ENCODE measurements around the gene NUBP2.
"Not testable (repeated sequence)": the region's sequence is repeated elsewhere in the genome, so short reads cannot be mapped to it uniquely, and the experiment has no call there.

Gene NUBP2

DNA sequence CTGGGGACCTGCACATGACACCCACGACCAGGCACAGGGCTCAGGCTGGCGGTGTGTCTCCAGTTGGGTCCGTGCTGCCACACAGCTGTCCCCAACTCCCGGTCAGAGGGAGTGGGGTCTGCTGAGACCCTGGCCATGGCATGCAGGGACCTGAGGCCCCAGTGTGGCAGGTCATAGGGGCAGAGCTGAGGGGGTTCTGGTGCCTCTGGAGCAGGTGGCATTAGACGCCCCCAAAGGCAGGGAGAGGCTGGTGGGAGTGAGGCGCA, 4.2 kb downstream of the NUBP2 start:
- no peak for DNase-seq

DNA sequence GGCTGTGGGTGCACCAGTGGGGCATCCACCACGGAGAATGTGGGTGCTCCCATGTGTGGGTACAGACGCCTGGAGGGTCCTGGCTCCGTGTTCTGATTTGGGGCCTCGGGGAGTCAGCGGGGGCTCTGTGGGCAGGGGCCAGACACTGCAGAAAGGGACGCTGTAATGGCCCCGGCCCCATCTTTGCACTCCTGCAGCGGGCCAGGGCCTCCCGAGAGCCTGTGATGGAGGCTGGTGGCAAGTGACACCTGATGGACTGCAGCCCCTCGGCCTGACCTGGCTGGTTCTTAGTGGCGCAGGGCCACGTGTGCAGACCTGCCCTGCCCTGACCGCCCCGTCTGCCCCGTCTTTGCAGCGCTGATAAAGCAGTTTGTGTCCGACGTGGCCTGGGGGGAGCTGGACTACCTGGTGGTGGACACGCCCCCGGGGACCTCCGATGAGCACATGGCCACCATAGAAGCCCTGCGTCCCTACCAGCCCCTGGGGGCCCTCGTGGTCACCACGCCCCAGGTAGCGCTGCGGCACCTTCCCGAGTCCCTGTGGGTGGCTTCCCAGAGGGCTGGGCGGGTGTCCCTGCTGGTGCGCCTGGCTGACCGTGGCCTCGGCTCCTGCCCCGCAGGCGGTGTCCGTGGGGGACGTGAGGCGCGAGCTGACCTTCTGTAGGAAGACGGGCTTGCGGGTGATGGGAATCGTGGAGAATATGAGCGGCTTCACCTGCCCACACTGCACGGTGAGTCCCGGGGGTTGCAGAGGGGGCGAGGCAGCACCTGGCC, 4.7 kb downstream of the NUBP2 start:
- DNase-seq: no peak

DNA sequence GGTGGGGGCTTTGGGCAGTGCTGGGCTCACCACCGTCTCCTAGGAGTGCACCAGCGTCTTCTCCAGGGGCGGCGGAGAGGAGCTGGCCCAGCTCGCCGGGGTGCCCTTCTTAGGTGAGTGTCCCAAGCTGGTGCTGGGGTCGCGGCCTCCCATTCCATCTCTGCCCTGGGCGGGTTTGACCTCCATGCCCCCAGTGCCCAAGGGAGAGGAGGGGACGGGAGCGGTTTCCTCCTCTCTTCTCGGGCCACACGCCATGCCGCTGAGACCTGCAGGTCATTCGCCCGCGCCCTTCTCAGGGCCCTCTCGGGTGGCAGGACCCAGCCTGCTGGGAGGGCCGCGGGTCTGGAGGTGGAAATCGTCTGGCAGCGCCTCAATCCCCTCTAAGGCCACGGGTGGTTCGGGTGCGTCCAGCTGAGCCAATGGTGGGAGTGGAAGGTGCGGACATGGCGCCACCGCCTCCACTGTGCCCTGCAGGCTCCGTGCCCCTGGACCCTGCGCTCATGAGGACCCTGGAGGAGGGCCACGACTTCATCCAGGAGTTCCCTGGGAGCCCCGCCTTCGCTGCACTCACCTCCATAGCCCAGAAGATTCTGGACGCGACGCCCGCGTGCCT, 5.4 kb downstream of the NUBP2 start:
- DNase-seq: no peak

DNA sequence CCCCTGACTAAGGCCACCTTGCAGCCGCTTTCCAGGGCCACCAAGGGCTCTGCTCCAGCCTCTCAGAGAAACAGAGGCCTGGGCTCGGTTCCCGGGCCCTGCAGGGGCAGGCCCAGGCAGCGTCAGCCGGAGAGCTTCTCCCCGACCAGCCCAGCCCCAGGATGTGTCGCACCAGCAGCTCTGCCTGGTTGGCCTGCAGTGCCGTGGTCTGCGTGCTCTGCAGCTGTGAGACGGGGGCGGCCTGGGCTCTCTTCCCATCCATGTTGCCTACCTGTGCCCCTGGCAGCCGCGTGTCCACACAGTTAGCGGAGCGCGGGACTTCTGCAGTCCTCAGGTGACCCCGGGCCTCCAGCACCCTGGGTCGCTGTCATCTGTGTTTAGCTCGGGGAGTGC, 5.9 kb downstream of the NUBP2 start:
- DNase-seq: no peak

DNA sequence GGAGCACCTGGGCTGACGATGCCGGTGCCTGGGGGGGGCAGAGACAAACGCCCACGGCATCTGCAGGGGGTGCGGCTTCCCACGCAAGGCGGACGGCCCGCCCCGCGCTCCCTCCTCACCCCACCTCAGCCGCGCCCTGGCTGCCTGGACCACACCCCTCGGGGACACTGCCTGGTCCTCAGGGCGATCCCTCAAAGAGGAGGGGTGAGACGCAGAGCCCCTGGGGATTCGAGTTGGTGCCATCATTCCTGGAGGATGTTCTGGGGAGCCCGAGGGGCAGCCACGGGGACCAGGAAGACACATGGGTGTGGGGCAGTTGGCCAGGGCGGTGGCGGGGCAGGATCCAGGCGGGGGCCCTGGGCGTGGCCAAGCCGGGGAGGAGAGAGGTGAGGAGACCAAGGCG, 6.9 kb downstream of the NUBP2 start:
- no peak for DNase-seq

DNA sequence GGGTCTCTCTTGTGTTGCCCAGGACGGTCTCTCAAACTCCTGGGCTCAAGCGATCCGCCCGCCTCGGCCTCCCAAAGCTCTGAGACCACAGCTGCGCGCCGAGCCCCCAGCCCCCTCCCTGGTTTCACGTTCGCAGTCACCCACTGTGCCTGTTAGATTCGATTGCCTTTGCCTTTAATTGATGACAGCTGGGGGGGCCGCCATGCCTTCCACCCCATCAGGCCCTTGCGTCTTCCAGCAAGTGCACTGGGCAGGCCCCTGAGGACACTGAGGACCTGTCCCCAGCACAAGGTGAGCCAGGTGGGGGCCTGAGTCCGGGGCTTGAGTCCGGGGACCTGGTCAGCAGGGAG, 7.5 kb downstream of the NUBP2 start:
- DNase-seq: no peak

DNA sequence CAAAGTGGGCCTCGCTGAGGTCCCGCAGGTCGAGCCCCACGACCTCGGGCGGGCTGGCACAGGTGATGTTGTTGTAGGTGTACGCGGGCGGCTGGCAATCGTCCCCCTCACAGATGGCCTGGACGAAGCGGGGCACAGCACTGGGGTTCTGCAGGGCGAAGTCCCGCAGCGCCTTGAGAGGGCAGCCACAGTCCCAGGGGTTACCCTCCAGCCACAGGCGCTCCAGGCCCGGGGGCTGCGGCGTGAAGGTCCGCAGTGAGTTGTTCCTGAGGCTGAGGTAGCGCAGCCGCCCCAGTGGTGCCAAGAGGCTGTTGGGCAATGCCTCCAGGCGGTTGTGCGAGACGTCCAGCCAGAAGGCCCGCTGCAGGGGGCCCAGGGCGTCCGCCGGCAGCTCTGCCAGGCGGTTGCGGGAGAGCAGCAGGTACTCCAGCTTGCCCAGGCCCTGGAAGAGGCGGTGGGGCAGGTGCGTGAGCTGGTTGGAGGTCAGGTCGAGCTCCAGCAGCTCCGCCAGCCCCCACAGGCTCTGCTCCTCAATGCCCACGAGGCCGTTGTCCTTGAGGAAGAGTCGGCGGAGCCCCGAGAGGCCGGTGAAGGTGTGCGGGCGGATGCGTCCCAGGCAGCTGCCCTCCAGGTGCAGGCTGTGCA, 8.0 kb downstream of the NUBP2 start:
- DNase-seq: no peak

DNA sequence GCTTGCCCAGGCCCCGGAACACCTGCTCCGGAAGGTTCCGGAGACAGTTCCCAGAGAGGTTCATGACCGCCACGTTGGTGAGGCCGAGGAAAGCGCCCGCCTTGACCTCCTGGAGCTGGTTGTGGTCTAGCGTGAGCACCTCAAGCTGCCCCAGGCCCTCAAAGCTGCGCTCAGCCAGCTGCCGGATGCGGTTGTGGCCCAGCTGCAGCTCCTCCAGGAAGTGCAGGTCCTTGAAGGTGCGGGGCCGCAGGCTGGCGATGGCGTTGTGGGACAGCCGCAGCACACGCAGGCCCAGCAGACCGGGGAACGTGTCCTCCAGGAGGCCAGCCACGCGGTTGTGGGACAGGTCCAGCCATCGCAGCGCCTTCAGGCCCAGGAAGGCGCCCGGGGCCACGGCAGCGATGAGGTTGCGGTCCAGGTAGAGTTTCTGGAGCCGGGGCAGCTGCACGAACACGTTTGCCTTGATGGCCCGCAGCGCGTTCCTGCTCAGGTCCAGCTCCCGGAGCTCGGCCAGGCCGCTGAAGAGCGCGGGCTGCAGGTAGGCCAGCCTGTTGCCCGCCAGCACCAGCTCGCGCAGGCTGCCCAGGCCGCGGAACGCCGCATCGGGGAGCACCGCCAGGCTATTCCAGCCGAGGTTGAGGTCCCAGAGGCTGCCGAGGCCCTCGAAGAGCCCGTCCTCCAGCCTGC, 8.6 kb downstream of the NUBP2 start:
- no peak for DNase-seq

DNA sequence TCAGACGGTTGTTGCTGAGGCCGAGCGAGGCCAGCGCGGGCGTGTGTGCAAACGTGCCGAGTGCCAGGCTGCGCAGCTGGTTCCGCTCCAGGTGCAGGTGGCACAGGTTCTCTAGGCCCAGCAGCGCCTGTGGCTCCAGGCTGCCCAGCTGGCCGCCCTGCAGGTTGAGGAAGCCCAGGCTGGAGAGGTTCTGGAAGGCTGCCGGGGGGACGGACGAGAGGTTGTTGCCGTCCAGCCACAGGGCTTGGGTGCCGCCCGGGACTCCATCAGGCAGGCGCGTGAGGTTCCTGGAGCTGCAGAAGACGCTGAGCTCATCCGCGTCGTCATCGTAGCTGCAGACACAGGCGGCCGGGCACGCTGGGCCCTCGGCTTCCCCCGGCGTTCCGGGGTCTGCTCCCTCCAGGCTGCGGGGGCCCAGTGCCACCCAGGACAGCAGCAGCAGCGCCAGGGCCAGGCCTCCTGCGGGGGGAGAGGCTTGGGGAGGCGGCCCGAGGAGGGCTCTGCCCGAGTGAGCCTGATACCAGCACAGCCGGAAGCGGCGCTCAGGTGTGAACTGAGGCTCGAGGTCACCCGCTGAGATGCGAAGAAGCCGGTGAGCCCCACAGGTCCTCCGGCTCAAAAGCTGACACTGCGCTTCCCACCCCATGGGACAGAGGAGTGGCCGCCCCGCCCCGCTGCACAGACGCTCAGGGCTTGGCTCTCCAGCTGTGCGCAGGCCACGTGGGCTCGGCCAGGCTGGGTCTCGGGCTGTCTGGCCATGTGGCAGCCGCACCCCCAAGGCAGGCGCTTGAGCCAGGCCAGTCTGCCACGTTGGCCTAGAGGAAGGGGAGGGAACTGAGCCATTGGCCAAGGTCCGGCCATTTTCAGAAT, 9.4 kb downstream of the NUBP2 start:
- DNase-seq: no peak

DNA sequence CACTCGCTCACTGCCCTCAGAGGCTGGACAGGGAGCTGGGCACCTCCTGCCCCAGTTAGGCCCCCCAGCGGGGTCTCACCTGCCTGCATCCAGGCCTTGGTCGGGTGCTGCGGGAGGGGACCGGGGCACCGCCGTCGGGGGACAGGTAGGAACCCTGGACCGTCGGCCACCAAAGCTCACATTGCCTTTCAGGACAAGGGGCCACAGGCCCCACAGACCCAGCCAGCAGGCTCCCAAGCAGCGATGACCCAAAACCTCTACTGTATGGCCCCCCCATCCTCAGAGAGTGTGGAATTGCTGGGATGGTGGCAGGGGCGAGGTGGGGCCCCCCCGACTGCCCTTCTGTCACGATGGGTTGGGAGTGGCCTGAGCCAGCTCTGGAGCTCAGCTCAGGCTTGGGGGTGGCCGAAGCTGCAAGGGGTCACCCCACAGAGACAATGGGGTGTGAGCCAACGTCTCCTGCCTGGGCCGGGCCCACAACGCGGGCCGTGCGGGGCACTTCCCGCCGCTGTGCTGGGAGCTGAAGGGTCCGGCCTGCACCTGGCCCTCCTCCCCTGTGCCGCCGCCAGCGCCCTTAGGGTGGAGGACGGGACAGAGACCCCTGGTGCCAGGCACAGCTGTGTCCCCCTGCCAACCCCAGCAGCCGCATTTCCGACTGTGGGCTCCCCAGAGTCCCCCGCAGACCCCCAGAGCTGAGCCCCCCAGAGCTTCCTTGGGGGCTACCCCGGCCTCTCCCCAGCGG, 10.2 kb downstream of the NUBP2 start:
- no peak for DNase-seq

DNA sequence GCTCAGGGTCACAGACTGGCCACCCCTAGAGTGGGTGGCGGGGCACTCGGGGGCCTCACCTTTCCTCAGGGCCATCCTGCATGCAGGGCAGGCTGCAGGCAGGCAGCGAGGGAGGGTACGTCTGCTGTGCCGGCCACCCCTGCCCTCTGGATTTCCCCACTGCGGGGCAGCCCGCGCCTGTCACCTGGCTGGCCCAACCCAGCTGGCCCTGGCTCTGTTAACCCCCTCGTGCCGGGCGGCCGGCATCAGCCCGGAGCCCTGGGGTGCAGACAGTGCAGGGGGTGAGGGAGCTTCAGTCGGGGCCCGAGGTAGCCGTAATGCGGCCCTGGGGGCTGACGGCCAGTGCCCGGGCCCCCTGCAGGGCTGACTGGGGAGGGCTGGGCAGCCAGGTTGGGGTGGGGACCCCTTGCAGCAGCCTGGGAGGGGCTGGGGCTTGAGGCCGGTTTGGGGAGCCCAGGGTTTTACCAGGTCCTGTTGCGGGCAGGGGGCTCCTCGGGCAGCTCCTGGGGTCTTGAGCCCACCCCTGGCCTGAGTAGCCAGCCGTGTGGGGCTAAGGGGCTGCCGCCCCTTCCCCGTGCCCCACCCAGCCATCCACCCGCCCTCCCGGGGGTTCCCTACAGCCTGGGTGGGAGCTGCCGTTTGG, 10.9 kb downstream of the NUBP2 start, which contains the start of gene IGFALS:
IGFALS (minus strand) TSS at position 128 of the 643 bp plus-strand sequence; CDS start at position 75, 53 bp downstream.
- DNase-seq: no peak

DNA sequence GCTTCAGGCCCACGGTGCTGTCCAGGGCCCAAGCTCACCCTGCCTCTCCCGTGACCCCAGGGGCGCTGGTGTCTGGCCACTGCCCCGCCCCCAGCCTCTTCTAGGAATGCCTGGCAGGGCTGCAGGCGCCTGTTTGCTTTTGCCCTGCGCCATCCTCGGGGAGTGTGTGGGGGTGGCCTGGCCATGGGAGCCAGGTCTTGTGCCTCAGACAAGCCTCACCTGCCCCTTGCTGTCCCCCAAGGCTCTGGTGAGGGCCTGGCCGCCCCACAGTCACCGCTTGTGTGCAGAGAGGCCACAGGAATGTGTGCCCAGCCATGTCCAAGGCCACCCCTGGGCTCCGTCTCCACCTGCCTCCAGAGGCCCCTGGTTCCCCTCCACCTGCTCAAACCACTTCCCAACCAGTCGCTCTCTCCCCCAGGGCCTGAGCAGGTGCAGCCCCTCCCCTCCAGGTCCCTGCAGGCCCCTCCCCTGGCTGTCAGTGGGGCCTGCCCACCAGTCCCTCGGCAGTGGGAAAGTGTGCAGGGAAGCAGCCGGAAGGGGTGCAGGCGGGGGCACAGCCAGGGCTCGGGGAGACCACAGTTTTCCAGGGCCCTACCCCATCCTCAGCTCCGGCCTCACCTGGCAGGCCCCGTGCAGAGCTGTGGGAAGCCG, 11.6 kb downstream of the NUBP2 start:
- DNase-seq: no peak

DNA sequence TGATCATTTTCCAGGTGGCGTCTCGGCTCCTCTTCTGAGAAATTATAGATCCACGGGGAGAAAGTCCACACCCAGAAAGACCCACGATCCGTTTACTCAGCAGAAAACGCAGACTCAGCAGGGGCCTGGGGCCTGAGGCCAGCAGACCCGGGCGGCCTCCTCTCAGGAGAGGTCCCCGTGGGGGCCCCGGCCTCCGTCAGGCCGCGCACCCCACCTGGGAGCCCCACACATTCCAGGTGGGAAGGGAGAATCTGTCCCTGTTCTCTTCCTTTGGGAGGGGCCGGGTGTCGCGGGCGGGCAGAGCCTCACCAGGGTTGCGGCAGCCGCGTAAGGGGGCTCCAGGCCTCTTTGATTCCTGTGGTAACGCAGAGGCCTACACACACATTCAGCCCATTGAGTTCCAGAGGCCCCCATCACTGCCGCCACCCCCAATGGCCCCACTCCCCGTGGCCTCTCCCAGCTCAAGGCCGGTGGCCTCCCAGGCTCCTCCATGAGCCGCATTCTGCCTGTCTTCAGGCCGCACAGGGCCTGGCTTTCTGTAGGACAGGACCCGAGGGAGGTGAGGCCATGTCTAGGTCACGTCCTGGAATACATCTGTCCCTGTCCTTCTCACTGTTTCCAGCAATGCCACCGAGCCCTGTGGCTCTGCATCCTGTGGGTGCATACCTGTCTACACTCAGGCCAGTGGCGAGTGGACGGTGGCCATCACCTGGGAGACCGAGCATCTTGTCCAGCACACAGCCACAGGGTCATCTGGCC, 12.3 kb downstream of the NUBP2 start:
- DNase-seq: no peak

DNA sequence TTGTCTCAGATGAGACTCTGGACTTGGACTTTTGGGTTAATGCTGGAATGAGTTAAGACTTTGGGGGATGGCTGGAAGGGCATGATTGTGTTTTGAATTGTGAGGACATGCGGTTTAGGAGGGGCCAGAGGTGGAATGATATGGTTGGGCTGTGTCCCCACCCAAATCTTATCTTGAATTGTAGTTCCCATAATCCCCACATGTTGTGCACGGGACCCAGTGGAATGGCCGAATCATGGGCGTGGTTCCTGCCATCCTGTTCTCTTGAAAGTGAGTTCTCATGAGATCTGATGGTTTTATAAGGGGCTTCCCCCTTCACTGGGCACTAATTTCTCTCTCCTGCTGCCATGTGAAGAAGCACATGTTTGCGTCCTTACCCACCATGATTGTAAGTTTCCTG, 16.5 kb downstream of the NUBP2 start:
- not testable (repeated sequence) for DNase-seq

DNA sequence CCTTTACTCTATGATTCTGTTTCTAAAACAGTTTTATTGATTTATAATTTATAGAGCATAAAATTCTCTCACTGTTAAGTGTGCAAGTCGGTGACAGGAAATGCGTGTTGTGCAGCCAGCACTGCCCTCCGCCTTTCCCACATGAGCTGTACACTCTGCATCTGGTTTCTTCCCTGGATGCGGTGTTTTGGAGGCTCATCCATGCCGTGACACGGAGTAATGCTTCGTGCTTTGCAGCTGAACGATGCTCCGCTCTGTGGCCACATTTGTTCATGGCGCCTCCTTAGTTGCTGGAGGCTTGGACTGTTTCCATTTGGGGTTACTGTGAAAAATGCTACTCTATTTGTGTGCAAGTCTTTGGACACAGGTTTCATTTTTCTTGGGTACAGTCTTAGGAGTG, 17.9 kb downstream of the NUBP2 start:
- DNase-seq: no peak

DNA sequence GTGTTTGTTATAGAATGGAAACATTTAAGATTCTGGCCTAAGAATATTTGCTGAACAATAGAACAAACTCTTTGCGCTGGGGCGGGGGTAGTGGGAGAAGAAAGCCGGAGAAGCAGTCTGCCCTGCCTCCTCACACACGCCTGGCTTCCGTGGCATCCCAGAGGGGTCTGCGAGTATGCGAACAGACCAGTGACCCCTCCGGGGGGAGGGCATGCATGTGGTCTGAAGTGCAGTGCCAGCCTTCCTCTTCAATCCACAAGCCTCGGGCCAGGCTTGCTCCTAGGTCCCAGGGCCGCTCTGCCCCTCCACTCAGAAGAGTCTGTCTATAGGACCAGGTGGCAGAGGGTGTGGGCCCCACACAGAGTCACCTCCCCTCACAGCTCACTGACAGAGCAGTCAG, 24.9 kb downstream of the NUBP2 start:
- DNase-seq: no peak

DNA sequence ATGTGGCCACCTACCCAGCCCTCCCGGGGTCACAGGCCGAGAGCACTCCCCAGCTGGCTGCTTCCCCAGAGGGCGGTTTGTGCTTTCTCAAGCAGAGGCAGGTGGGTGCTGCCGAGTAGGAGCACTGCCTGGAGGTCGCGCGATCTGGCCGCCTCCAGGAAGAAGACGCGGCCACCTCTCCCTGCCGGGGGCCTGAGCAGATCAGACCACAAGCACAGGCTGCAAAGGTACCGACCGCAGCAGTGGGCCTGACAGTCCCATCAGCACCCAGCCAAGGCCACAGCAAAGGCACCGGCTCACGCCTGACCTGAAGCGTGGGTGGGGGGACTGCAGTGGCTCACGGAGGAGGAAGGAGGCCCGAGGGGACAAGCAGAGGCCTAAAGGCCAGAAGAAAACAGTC, 25.9 kb downstream of the NUBP2 start:
- DNase-seq: no peak

DNA sequence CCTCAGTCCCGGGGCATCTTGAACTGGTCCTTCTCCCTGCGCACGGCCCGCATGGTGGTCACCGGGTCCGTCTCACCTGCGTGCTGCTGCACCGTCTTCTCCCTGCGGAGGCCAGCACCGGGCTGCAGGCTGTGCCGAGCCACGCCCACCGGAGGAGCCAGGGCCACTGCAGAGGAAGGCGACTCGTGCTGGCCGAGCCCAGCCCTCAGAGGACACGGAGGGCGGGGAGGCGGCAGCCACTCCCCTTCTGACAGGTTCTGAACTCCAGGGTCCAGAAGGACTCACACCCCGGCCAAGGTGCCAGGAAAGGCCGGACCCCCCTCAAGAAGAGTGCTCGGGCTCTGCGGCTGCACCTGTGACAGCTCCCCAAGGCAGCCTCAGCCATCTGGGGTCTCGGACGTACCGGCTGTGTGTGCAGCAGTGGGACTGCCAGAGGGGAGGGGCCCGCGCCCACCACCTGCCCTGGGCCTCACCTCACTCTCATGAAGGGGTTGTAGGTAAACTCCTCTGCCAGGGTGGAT, 26.6 kb downstream of the NUBP2 start:
- no peak for DNase-seq

DNA sequence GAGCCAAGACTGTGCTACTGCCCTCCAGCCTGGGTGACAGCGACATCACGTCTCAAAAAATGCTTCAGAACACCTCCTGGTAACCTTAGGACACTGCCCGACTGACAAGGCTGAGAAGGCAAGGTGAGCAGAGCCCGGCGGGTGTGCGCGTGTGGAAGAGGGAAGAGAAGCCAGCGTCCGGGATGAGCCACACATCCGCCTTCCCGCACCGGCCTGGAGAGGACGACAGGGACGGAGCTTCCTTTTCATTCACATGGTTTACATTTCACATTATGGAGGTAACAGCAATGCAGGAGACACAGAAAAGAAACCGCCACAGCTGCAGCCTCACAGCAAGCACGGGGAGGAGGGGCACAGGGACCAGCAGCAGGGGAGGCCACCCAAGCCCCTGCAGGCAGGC, 27.3 kb downstream of the NUBP2 start:
- DNase-seq: no peak

DNA sequence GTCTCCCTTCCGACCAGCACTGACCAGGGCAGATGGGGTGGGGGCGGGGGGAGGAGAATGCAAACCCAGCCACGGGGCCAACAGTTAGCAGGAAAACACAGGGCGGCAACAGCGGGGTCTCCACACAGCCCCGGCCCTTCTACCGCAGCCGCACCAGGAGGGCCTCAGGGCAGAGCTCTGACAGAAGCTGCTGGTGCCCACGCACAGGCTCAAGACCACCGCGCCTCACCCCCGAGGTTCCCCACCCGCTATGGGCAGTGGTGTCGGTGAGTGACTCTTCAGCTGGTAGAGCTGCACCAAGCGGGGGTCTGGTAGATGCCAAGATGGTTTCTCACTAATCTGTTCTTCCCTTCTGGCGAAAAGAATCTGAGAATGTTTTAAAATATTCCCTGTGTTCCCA, 27.8 kb downstream of the NUBP2 start:
- DNase-seq: no peak

Measured in retina (tissue), 1 donor.